K562 (cell line): Measurements from ENCODE around the gene FIZ1. TPM values are rescaled to one million over a fixed set of nuclear protein-coding genes. Genes with fewer than 3 reads are reported as not detected.

Source experiments
- ATAC-seq: fragments of 200-7000 bp; cut with Tn5 transposase; 3 replicates; pipeline ENCODE4 v1.9.1; 2020; ENCODE audit warnings: moderate library complexity
- BruUV-seq: library from RNA; stranded (reverse); fragments of 400-500 nt; replicated peaks from 2 replicates; lab custom pipeline; 2021; lab: Mats Ljungman, UMichigan
- CTCF ChIA-PET: fragments of 300-600 bp; formaldehyde crosslinking; extraction: SDS; loops from one replicate; lab custom pipeline; 2021; ENCODE audit warnings: low intra/inter-chr PET ratio; lab: Yijun Ruan, JAX
- POLR2A ChIA-PET: fragments of 300-600, 350-650 bp; sonication (Branson Sonifier 250); formaldehyde crosslinking; extraction: SDS; loops from one replicate; lab custom pipeline; 2021; ENCODE audit warnings: antibody characterized with exemption, inconsistent platforms; lab: Yijun Ruan, JAX
- DNase-seq, 4 experiments: peaks; one replicate each; pipeline versions ENCODE4 v3.0.0 to v3.0.0-alpha.2; 2011 to 2018; ENCODE audit warnings: low spot score in 3 of 4, mixed read lengths in 3 of 4; ENCODE audit errors: extremely low read depth in 1 of 4
- FAIRE-seq: peaks from 2 replicates; lab custom pipeline; 2011; peaks lifted over from hg19 to GRCh38; lab: Jason Lieb, UNC
- H2AFZ ChIP-seq: 2 replicates; pipeline ENCODE4 v1.6.0; 2011; ENCODE audit warnings: low read depth, low read length, control low read depth, inconsistent platforms
- H3K27ac ChIP-seq: fragments of 200-600 bp; 3 replicates; pipeline ENCODE4 v1.8.0; 2011; ENCODE audit warnings: low read depth, mild to moderate bottlenecking, control low read depth, inconsistent platforms, low read length, moderate library complexity, mixed read lengths; ENCODE audit errors: extremely low read depth
- H3K27me3 ChIP-seq, 2 experiments: fragments of 300-600 bp in 1 of 2; 2 replicates in 1 of 2; 3 replicates in 1 of 2; pipeline versions ENCODE4 v1.6.0 to v1.8.0; 2011; ENCODE audit warnings: inconsistent platforms in 2 of 2, low read length in 2 of 2, mild to moderate bottlenecking in 1 of 2, mixed read lengths in 1 of 2, moderate library complexity in 1 of 2; ENCODE audit not compliant: control insufficient read depth in 2 of 2, insufficient read depth in 2 of 2
- H3K36me3 ChIP-seq: fragments of 300-600 bp; 3 replicates; pipeline ENCODE4 v1.8.0; 2011; ENCODE audit warnings: mild to moderate bottlenecking, low read length, inconsistent platforms; ENCODE audit not compliant: control insufficient read depth, insufficient read depth
- H3K4me1 ChIP-seq, 2 experiments: fragments of 200-600 bp in 1 of 2; replicated peaks in 1 of 2; 2 replicates in 1 of 2; 3 replicates in 1 of 2; pipeline versions ENCODE4 v1.5.1 to v1.8.0; 2011; ENCODE audit warnings: inconsistent platforms in 2 of 2, low read length in 2 of 2, mild to moderate bottlenecking in 1 of 2, mixed read lengths in 1 of 2, moderate library complexity in 1 of 2; ENCODE audit not compliant: control insufficient read depth in 2 of 2, insufficient read depth in 2 of 2
- H3K4me2 ChIP-seq: 2 replicates; pipeline ENCODE4 v1.6.1; 2011; ENCODE audit warnings: low read length, control low read depth, inconsistent platforms, mixed read lengths; ENCODE audit not compliant: insufficient read depth
- H3K4me3 ChIP-seq: fragments of 200-600 bp; sonication (generic), shearing (Covaris generic); 2 replicates; pipeline ENCODE4 v1.5.1; 2016; ENCODE audit warnings: control low read depth, inconsistent platforms
- H3K79me2 ChIP-seq: fragments of 200-600 bp; 3 replicates; pipeline ENCODE4 v1.8.0; 2011; ENCODE audit warnings: low read length, inconsistent platforms; ENCODE audit not compliant: control insufficient read depth, insufficient read depth
- H3K9ac ChIP-seq, 2 experiments: 2 replicates each; pipeline versions ENCODE4 v1.6.0 to v1.6.1; 2011; ENCODE audit warnings: low read depth in 2 of 2, low read length in 2 of 2, control low read depth in 1 of 2, inconsistent platforms in 1 of 2, mild to moderate bottlenecking in 1 of 2, mixed read lengths in 1 of 2; ENCODE audit not compliant: insufficient read depth in 1 of 2
- H3K9me1 ChIP-seq: one replicate; pipeline ENCODE4 v1.6.0; 2011; ENCODE audit warnings: inconsistent platforms, mild to moderate bottlenecking, low read length, moderate library complexity; ENCODE audit not compliant: control insufficient read depth, insufficient read depth
- H3K9me3 ChIP-seq: replicated peaks from 2 replicates; pipeline ENCODE4 v1.5.1; 2011; ENCODE audit warnings: low read depth, low read length, inconsistent platforms; ENCODE audit not compliant: control insufficient read depth, insufficient read depth
- H4K20me1 ChIP-seq: replicated peaks from 2 replicates; pipeline ENCODE4 v1.6.1; 2011; ENCODE audit warnings: low read length, inconsistent platforms, mixed read lengths; ENCODE audit not compliant: control insufficient read depth, insufficient read depth
- AFF4 ChIP-seq: sonication (generic); formaldehyde crosslinking; IDR thresholded peaks from 2 replicates; pipeline ENCODE4 v1.8.0; 2023; ENCODE audit warnings: mild to moderate bottlenecking, missing genetic modification reagents
- E2F8 ChIP-seq: fragments of 450-650 bp; IDR thresholded peaks from 2 replicates; pipeline ENCODE4 v1.7.1; 2018; ENCODE audit warnings: mild to moderate bottlenecking, low read depth; ENCODE audit not compliant: partially characterized antibody
- MAFK ChIP-seq: IDR thresholded peaks from 2 replicates; pipeline ENCODE4 v1.6.1; 2011; ENCODE audit warnings: low read length, improper control_type of control experiment
- MAX ChIP-seq: sonication (generic); formaldehyde crosslinking; IDR thresholded peaks from 2 replicates; pipeline ENCODE4 v1.9.0; 2022; ENCODE audit warnings: mild to moderate bottlenecking, missing genetic modification reagents
- MTF1 ChIP-seq: fragments of 250-450 bp; sonication (Bioruptor Pico); IDR thresholded peaks from 2 replicates; pipeline ENCODE4 v1.9.0; 2021; ENCODE audit warnings: moderate library complexity, mild to moderate bottlenecking, inconsistent platforms, borderline replicate concordance
- WHSC1 ChIP-seq: IDR thresholded peaks from one replicate; pipeline ENCODE4 v1.6.1; 2012; ENCODE audit warnings: low read length, control low read depth, inconsistent platforms
- ZNF165 ChIP-seq: fragments of 250-450 bp; sonication (Bioruptor Pico); IDR thresholded peaks from 2 replicates; pipeline ENCODE4 v1.4.0; 2020; ENCODE audit warnings: borderline replicate concordance
- ZNF274 ChIP-seq: IDR thresholded peaks from 2 replicates; pipeline ENCODE4 v1.6.1; 2011; ENCODE audit warnings: low read depth, mild to moderate bottlenecking, low read length, moderate library complexity, borderline replicate concordance
- ZNF280B ChIP-seq: fragments of 250-450 bp; sonication (Bioruptor Pico); IDR thresholded peaks from 2 replicates; pipeline ENCODE4 v1.5.1; 2021; ENCODE audit warnings: mild to moderate bottlenecking
- ZNF584 ChIP-seq: fragments of 200-800 bp; sonication (Bioruptor generic); IDR thresholded peaks from 2 replicates; pipeline ENCODE4 v1.6.1; 2016; ENCODE audit warnings: low read depth, mild to moderate bottlenecking, missing genetic modification characterization, missing compliant biosample characterization
- ZNF785 ChIP-seq: fragments of 250-450 bp; sonication (Bioruptor Pico); IDR thresholded peaks from 2 replicates; pipeline ENCODE4 v1.4.0; 2020; ENCODE audit warnings: mild to moderate bottlenecking
- ZNF830 ChIP-seq: fragments of 250-450 bp; sonication (Bioruptor Pico); IDR thresholded peaks from 2 replicates; pipeline ENCODE4 v1.5.0; 2021; ENCODE audit warnings: mild to moderate bottlenecking
- WGBS: fragments of 100-300 bp; shearing (Covaris generic); methylation state at CpG from one replicate; pipeline ENCODE4 v1.1.6; 2016; ENCODE audit warnings: low coverage, mixed read lengths; ENCODE audit not compliant: insufficient coverage; ENCODE audit errors: missing lambda C conversion rate; 5-methylcytosine and 5-hydroxymethylcytosine counted together
- in situ Hi-C: fragments of 300-500 bp; cut with MboI; formaldehyde crosslinking; loops from 4 replicates; pipeline ENCODE4 v1.15.0; 2018; ENCODE audit warnings: inconsistent platforms, mixed read lengths
- intact Hi-C: fragments of 100-400 bp; cut with micrococcal nuclease; formaldehyde crosslinking; loops from 2 replicates; pipeline ENCODE4 v1.14.2; 2022
- polyA plus RNA-seq, 8 experiments: library from polyadenylated mRNA; depleted of rRNA in 4 of 8; stranded (reverse) in 5 of 8; unstranded in 3 of 8; fragments of >200 nt; fragmentation: Nextera tagmentation in 2 of 8; fragmentation: Illumina TruSeq in 1 of 8; extraction: Ambion mirVana in 2 of 8; extraction: Trizol in 1 of 8; gene quantifications; 2 replicates each; pipeline versions ENCODE4 v1.2.1 to v1.2.3, GENCODE V29; 2011 to 2014; ENCODE audit warnings: inconsistent platforms in 1 of 8, missing spikeins in 1 of 8
- total RNA-seq, 7 experiments: library from RNA; depleted of rRNA in 6 of 7; stranded (reverse); fragments of >200 nt in 6 of 7; fragmentation: Illumina TruSeq in 2 of 7; extraction: Trizol in 2 of 7; gene quantifications; 2 replicates each; pipeline versions ENCODE4 v1.2.1 to v1.2.3, GENCODE V29; 2011 to 2021; ENCODE audit warnings: low replicate concordance in 1 of 7

The FIZ1 gene
- total and polyA plus RNA-seq, 9 of the 15 experiments (the other 6 are each of a cell fraction or from before 2014, with no cell fraction given), result 0.79 to 17.5 (median 5.5) TPM

- peak overlapping the region; percentile 87 for H3K27ac ChIP-seq
- FAIRE-seq, result no peak
- WGBS, result 69% methylated on average over 9 of the region's 9 CpGs
These were observed 7.5 kb upstream of the FIZ1 start for GRCh38 chr19:55606817-55607216.

More at GRCh38 chr19:55606817-55607216, 7.5 kb upstream of the FIZ1 start:
- BruUV-seq, result TSS peak; percentile 31
- H3K27me3 ChIP-seq, result no peaks in the 10 kb centered on the region
- peaks cover 18% of the 10 kb centered on the region for H3K79me2 ChIP-seq
- peak overlapping the region; percentile 68; the same call in 1 of the 2 replicates for H2AFZ ChIP-seq
- H3K4me1 ChIP-seq, result peaks cover 19 to 37% of the 10 kb centered on the region in 2 experiments
- H3K36me3 ChIP-seq, result peaks cover 16% of the 10 kb centered on the region; the same call in 2 of the 3 replicates
- ChIA-PET CTCF (interaction anchor here (0.6 to 2.5 kb wide), 4 partner anchors 25 to 95 kb away, joined by 3 to 23 read pairs (median 4); no protein-coding TSS in a partner anchor), POLR2A (interaction anchor here (0.8 to 2.2 kb wide), 7 partner anchors 12 to 145 kb away, joined by 3 to 18 read pairs (median 4); partner anchors contain the start of genes U2AF2 and ZNF784)
- DNase-seq (no peak), ATAC-seq (no peak)
- H3K9ac ChIP-seq, result peak overlapping the region; percentile 65 to 89
- H3K4me2 ChIP-seq, result peak overlapping the region; percentile 97
- TF ChIP-seq MAFK, result no peak
- no peak for TF ChIP-seq AFF4 (CRISPR knock-in tag)
- no peak for TF ChIP-seq MAX (CRISPR knock-in tag)
- no peak for TF ChIP-seq ZNF830
- TF ChIP-seq MTF1 (CRISPR knock-in tag), result no peak
- TF ChIP-seq ZNF280B (CRISPR knock-in tag), result no peak
- TF ChIP-seq ZNF785 (CRISPR knock-in tag), result no peak
- no peak for TF ChIP-seq ZNF584 (CRISPR knock-in tag)
- TF ChIP-seq ZNF165, result no peak
- TF ChIP-seq WHSC1, result no peak
- TF ChIP-seq ZNF274, result no peak
- no peak for TF ChIP-seq E2F8
- intact Hi-C loops (loop anchor here (1.0 kb wide), 1 partner anchor 90 kb away; no protein-coding TSS in a partner anchor), in situ Hi-C loops (no loop called here)
- H3K9me1 ChIP-seq, result no peaks in the 10 kb centered on the region
- no peaks in the 10 kb centered on the region for H4K20me1 ChIP-seq
- peak overlapping the region; percentile 84 for H3K4me3 ChIP-seq
- H3K9me3 ChIP-seq, result 0 out of 2 replicates have a peak, but pooled peaks cover 2% of the 10 kb centered on the region
